GM19238 (cell line): ENCODE measurements around the gene RAP1GAP.
"Not testable (repeated sequence)": the region's sequence is repeated elsewhere in the genome, so short reads cannot be mapped to it uniquely, and the experiment has no call there.

Experiments used
- DNase-seq: peaks from one replicate; pipeline ENCODE4 v3.0.0; 2011; ENCODE audit warnings: low spot score; ENCODE audit not compliant: insufficient read length

RAP1GAP gene

GRCh38 chr1:21572221-21572620 is 96.9 kb downstream of the RAP1GAP start:
- DNase-seq, result no peak

- no peak for DNase-seq
These were observed 98.3 kb downstream of the RAP1GAP start for GRCh38 chr1:21570885-21571284.

- no peak for DNase-seq
These were observed 98.7 kb downstream of the RAP1GAP start for GRCh38 chr1:21570528-21570875.

- DNase-seq, result no peak
These were observed 99.2 kb downstream of the RAP1GAP start for GRCh38 chr1:21569820-21570527.

GRCh38 chr1:21568809-21569385 is 100.3 kb downstream of the RAP1GAP start:
- DNase-seq, result no peak

- no peak for DNase-seq
These were observed 101.0 kb downstream of the RAP1GAP start for GRCh38 chr1:21568006-21568746.

GRCh38 chr1:21567241-21568005 is 101.7 kb downstream of the RAP1GAP start:
- no peak for DNase-seq

GRCh38 chr1:21566361-21566760 is 102.8 kb downstream of the RAP1GAP start:
- not testable (repeated sequence) for DNase-seq

GRCh38 chr1:21565285-21565684 is 103.9 kb downstream of the RAP1GAP start:
- DNase-seq, result no peak

GRCh38 chr1:21564521-21565095 is 104.5 kb downstream of the RAP1GAP start:
- DNase-seq, result no peak

- no peak for DNase-seq
These were observed 105.2 kb downstream of the RAP1GAP start for GRCh38 chr1:21563971-21564370.

- no peak for DNase-seq
These were observed 106.3 kb downstream of the RAP1GAP start for GRCh38 chr1:21562896-21563295.

- no peak for DNase-seq
These were observed 108.1 kb downstream of the RAP1GAP start for GRCh38 chr1:21560916-21561638.

GRCh38 chr1:21559788-21560567 is 109.2 kb downstream of the RAP1GAP start:
- no peak for DNase-seq

- DNase-seq, result no peak
These were observed 115.8 kb downstream of the RAP1GAP start for GRCh38 chr1:21553116-21553926.

- DNase-seq, result no peak
These were observed 116.4 kb downstream of the RAP1GAP start for GRCh38 chr1:21552715-21553114.

- DNase-seq, result no peak
These were observed 118.2 kb downstream of the RAP1GAP start for GRCh38 chr1:21550866-21551475.

GRCh38 chr1:21550097-21550496 is 119.1 kb downstream of the RAP1GAP start:
- DNase-seq, result no peak

- DNase-seq, result no peak
These were observed 121.3 kb downstream of the RAP1GAP start for GRCh38 chr1:21547876-21548275.
